ENCODE results near the gene IPO13.

The IPO13 gene

DNA sequence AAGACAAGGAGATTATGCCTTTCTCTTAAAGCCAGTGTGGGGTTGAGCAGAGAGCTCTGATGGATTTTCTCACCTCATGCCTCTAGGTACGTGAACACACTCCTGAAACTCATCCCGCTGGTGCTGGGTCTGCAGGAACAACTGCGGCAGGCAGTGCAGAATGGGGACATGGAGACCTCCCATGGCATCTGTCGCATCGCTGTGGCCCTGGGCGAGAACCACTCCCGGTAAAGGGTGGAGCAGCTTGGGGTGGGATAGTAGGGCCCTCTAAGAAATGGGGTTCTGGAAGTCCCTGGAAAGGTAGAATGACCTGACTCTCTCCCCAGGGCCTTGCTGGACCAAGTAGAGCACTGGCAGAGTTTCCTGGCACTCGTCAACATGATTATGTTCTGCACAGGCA, 9.5 kb downstream of the IPO13 start:
- no peak for TF ChIP-seq CTCF (IDR thresholded peaks at IDR 0.05)
- Histone ChIP-seq H3K4me1 (ENCODE audit: control insufficient read depth in 1 of 2, insufficient read depth in 1 of 2, low read depth in 1 of 2, low read length in 1 of 2) (peaks cover 5 to 13% of the 10 kb centered on the region in 2 experiments), H3K36me3 (peaks cover 43% of the 10 kb centered on the region), H3K4me3 (ENCODE audit: low read depth in 1 of 2, low read length in 1 of 2) (no peak overlapping the region), H3K27ac (no peak overlapping the region), H3K9me3 (no peaks in the 10 kb centered on the region), H3K27me3 (no peaks in the 10 kb centered on the region)

DNA sequence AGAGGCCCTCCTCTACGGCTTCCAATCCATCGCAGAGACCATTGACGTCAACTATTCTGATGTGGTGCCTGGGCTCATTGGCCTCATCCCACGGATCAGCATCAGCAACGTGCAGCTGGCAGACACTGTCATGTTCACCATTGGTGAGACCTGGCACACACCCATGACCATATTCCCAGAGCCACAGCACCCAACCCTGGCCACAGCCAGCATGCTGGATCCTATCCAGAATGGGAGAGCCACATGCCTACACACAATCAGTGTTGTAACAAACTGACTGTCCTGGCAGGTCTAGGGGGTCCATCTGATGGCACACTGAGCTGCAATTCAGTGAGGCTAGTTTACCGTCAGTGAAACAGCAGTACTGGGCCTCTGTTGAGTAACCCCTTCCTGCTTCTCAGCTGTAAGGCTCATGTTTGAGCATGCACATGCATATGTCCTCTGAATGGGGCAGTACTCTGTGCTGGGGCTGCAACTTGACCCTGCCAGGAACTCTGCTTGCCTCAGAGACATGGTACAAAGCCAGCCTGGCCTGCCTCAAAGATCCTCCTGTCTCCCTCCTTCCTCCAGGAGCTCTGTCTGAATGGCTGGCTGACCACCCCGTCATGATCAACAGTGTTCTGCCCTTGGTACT, 10.8 kb downstream of the IPO13 start:
- H3K27me3 ChIP-seq = no peaks in the 10 kb centered on the region
- no peak overlapping the region for H3K27ac ChIP-seq
- no peaks in the 10 kb centered on the region for H3K9me3 ChIP-seq
- H3K36me3 ChIP-seq = peaks cover 56% of the 10 kb centered on the region
- TF ChIP-seq CTCF (IDR thresholded peaks at IDR 0.05) = no peak
- peaks cover 5 to 13% of the 10 kb centered on the region in 2 experiments for H3K4me1 ChIP-seq (ENCODE audit: control insufficient read depth in 1 of 2, insufficient read depth in 1 of 2, low read depth in 1 of 2, low read length in 1 of 2)
- H3K4me3 ChIP-seq (ENCODE audit: low read depth in 1 of 2, low read length in 1 of 2) = no peak overlapping the region

DNA sequence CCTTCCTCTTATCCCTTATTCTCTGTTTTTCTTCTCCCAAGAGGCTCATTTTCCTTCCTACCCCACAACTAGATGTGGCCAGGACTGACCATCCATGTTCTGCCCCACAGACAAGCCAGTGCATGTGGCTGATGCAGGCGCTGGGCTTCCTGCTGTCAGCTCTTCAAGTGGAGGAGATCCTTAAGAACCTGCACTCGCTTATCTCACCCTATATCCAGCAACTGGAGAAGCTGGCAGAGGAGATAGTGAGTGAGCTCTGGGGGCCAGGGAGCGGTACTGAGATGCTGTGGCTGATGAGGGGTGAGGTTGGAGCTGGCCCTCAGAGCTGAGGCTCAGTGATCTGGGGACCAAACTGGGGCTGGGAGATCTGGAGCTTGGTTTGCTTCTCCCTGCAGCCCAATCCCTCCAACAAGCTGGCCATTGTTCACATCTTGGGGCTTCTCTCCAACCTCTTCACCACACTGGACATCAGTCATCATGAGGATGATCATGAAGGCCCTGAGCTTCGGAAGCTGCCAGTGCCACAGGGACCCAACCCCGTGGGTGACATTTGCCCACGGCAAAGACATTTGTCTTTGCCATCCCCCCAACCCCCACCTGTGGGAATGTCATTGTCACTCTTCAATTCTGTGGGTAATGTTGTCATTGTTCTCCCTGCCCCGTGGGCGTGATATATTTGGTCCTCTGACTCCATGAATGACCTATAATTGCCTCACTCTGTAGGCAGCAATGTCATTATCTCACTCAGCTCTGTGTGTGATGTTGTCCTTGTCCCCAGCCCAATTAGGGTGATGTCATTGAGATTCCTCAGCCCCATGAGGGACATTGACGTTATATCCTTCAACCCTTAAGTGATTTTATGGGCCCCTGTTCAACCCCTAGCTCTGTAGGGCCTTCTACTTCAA, 11.9 kb downstream of the IPO13 start:
- H3K27me3 ChIP-seq = no peaks in the 10 kb centered on the region
- no peak for TF ChIP-seq CTCF (IDR thresholded peaks at IDR 0.05)
- H3K4me1 ChIP-seq (ENCODE audit: control insufficient read depth in 1 of 2, insufficient read depth in 1 of 2, low read depth in 1 of 2, low read length in 1 of 2) = peaks cover 8 to 21% of the 10 kb centered on the region in 2 experiments
- H3K36me3 ChIP-seq = peaks cover 58% of the 10 kb centered on the region
- H3K4me3 ChIP-seq (ENCODE audit: low read depth in 1 of 2, low read length in 1 of 2) = no peak overlapping the region
- no peak overlapping the region for H3K27ac ChIP-seq
- H3K9me3 ChIP-seq = no peaks in the 10 kb centered on the region

- no peak overlapping the region for H3K4me3 ChIP-seq (ENCODE audit: low read depth in 1 of 2, low read length in 1 of 2)
- no peak overlapping the region for H3K27ac ChIP-seq
- peaks cover 21 to 38% of the 10 kb centered on the region in 2 experiments for H3K4me1 ChIP-seq (ENCODE audit: control insufficient read depth in 1 of 2, insufficient read depth in 1 of 2, low read depth in 1 of 2, low read length in 1 of 2)
- no peaks in the 10 kb centered on the region for H3K9me3 ChIP-seq
- H3K36me3 ChIP-seq = peaks cover 58% of the 10 kb centered on the region
- H3K27me3 ChIP-seq = no peaks in the 10 kb centered on the region
- no peak for TF ChIP-seq CTCF (IDR thresholded peaks at IDR 0.05)
These were observed 14.0 kb downstream of the IPO13 start for GRCh38 chr1:43960798-43961197.

GRCh38 chr1:43961692-43962091, 14.9 kb downstream of the IPO13 start:
- TF ChIP-seq CTCF (IDR thresholded peaks at IDR 0.05) = no peak
- Histone ChIP-seq H3K4me3 (ENCODE audit: low read depth in 1 of 2, low read length in 1 of 2) (no peak overlapping the region), H3K36me3 (peaks cover 59% of the 10 kb centered on the region), H3K9me3 (no peaks in the 10 kb centered on the region), H3K27me3 (no peaks in the 10 kb centered on the region), H3K27ac (no peak overlapping the region), H3K4me1 (ENCODE audit: control insufficient read depth in 1 of 2, insufficient read depth in 1 of 2, low read depth in 1 of 2, low read length in 1 of 2) (peaks cover 21 to 38% of the 10 kb centered on the region in 2 experiments)

Data from neutrophil (primary cell).